Measurements from ENCODE around the gene FGF12.

DNA sequence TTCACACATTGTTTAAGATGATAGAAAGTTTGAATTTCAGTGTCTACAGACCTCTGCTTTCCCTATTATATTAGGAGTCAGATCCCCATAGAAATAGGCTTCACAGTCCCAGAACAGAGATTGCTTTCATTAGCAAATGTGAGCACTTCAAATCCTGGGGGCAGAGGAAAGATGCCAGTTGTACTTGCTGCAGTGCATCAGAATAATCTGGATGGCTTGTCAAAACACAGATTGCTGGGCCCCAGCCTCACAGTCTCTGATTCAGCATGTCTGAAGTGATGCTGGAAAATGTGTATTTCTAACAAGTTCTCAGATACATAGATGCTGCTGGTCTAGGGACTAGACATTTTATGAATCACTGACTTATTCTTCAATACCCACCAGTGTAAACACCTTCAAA, 375.2 kb downstream of the FGF12 start:
- no peak for TF ChIP-seq POLR2AphosphoS5 (IDR thresholded peaks at IDR 0.05; ENCODE audit: low read depth, low read length)
- no peak for TF ChIP-seq TAF1 (IDR thresholded peaks at IDR 0.05; ENCODE audit: borderline replicate concordance, insufficient read depth, low read length)
